Fibroblast of skin of left biceps (primary cell): ENCODE data around the gene AP4S1.
"Not testable (repeated sequence)": the region's sequence is repeated elsewhere in the genome, so short reads cannot be mapped to it uniquely, and the experiment has no call there.

Experiments
- DNase-seq, 2 experiments: peaks; one replicate each; pipeline ENCODE4 v3.0.0-alpha.2; 2013; ENCODE audit warnings: low read depth in 2 of 2

The AP4S1 gene, protein sequence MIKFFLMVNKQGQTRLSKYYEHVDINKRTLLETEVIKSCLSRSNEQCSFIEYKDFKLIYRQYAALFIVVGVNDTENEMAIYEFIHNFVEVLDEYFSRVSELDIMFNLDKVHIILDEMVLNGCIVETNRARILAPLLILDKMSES

GRCh38 chr14:31025367-31026076 is at the start of gene AP4S1:
Gene AP4S1, plus strand, starts transcription at chr14:31025649. Its CDS starts 40,548 bp downstream, at chr14:31066197.
- no peak for DNase-seq

GRCh38 chr14:30977752-30978151 is 47.7 kb upstream of the AP4S1 start:
- DNase-seq, result no peak

GRCh38 chr14:30980106-30980704 is 45.2 kb upstream of the AP4S1 start:
- DNase-seq, result peak; percentile 47 to 49

DNA sequence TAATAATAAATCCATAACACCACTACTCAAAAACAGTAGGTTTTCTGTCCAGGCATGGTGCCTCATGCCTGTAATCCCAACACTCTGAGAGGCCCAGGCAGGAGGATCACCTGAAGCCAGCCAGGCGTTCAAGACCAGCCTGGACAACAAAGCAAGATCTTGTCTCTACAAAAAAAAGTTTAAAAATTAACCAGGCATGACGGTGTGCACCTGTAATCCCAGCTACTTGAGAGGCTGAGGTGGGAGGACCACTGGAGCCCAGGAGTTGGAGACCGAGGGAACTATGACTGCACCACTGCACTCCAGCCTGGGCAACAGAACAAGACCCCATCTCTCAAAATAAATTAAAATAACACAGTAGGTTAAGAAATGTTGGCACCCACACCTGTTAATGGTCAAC is 44.5 kb upstream of the AP4S1 start:
- no peak for DNase-seq

- DNase-seq, result no peak
Observed at GRCh38 chr14:30982533-30982932, 42.9 kb upstream of the AP4S1 start.

DNA sequence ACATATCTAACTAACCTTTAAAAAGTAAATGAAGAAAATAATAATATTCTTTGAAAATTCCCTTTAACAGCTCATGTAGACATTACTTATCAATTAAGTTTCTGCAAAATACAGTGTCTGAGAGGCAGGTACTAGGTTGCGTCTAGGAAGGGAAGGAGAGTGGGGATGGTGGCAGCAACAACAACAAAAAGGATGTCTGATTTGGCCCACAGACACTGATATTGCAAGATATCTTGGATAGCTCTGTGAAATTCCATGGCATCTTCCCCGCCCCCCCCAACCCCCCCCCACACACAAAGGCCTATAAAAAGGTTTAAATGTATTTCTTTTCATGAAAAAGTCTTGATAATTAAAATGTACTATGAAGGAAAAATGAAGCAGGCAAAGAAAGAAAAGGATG is 41.6 kb upstream of the AP4S1 start:
- DNase-seq, result no peak

DNA sequence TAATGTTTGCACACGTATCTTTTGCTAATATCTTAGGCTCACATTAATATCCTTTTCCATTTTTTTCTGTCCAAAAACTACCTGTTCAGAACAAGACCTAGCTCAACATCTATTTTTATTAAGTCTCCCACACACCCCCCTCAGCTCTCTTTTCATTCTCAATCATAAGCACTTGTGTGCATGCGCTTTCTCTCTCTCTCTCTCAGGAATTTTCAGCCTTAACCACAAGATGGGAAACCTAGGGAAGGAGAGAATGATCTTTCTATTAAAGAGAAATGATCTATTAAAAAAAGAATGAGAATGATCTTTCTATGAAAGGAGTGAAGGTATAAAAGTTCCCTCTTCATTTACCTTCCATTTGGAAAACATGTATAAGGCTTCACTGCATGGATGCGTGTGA is 39.7 kb upstream of the AP4S1 start:
- DNase-seq, result no peak

- no peak for DNase-seq
Observed at GRCh38 chr14:30988509-30988908, 36.9 kb upstream of the AP4S1 start.

- no peak for DNase-seq
Observed at GRCh38 chr14:30990770-30991169, 34.7 kb upstream of the AP4S1 start.

DNA sequence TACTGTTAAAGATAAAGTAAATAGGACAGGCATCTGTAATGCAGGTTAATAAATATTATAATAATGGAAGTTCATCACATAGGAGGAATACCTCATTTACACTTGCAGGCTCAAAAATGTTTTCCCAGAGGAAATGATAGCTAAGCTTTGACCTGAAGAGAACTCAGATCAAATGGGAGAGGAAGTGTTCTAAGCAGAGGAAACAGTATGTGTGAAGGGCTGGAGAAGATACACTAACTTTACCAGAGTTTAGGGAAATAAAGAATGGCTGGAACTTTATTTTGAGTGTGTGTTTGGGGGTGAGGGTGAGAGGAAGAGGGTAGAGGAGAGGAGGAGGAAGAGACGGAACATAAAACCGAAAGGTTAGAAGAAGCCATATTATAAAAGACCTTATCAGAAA is 34.0 kb upstream of the AP4S1 start:
- DNase-seq, result no peak

DNA sequence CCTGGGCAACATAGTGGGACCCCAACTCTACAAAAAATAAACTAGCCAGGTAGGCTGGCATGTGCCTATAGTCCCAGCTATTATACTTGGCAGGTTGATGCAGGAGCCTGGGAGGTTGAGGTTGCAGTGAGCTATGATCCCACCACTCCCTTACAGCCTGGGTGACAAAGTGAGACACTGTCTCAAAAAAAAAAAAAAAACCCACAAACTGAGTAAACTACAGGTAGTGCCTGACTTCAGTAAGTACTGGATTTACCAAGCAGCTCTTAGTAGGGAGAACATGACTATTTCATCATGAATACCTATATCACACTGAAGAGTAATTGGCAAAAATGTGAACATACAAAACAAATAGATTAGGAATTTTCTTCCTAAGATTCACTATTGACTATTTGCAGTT is 32.4 kb upstream of the AP4S1 start:
- DNase-seq, result no peak

- no peak for DNase-seq
Observed at GRCh38 chr14:30994681-30995620, 30.5 kb upstream of the AP4S1 start.

DNA sequence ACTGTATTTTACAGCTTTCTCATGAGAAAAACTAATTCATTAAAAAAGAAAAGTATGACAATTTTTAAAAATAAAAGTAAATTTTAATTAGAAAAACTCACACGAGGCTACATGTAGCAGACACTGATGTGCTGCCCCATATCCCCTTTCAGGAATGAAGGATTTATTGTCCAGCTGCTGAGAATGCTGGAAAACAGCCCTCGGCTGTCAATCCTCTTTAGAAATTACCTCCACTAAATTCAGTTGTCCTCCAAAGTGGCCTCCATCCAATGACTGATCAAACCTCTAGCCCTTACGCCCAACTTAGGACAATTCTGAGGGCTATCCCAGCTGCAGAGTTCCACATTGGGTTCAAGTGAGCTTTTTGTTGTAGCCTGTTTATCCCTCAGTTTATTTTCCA is 29.8 kb upstream of the AP4S1 start:
- DNase-seq, result no peak

GRCh38 chr14:30996892-30997659 is 28.4 kb upstream of the AP4S1 start:
- no peak for DNase-seq

DNA sequence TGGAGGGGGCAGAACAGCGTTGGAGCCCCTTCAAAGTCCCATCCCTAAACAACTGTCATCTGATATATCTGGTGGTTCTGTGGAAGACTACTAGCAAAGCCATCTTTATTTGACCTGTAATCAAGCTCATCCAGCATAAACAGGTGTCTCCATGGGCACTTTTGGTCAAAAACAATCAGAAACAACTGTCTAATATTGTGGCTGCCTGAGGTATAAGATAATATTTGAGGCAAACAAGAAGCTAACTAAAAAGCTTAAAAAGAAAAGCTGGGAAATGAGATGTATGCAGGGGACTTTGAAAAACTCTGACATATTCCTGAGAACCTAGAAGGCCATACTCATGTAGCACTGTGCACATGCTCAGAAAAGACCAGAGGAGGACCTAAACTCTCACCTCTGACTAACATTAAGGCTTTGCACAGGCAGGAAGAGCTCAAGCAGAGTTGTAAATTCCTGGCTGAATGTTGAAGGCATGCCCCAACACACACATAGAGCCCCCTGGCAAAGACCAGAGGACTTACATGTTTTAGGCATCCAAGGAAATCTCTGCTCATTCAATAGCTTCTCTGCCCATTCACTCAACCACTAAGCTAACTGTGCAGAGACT is 27.2 kb upstream of the AP4S1 start:
- no peak for DNase-seq

DNA sequence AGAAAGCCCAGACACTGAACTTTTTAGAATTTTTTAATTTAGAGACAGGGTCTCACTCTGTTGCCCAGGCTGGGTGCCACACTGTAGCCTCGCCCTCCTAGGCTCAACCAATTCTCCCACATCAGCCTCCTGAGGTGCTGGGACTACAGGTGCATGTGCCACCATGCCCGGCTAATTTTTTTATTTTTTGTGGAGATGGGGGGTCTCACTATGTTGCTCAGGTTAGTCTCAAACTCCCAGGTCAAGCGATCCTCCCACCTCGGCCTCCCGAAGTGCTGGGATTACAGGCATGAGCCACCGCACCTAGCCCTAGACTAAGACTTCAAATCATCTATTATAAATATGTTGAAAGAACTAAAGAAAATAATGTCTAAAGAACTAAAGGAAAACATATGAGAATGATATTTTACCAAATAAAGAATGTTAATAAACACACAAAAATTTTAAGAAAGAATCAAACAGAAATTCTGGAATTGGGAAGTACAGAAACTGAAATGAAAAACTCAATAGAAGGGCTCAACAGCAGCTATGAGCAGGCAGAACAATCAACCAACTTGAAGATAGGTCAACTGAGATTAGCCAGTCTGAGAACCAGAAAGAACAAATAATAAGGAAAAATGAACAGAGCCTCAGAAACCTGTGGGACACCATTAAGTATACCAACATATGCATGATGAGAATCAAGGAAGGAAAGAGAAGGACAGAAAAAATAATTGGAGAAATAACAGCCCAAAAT is 26.2 kb upstream of the AP4S1 start:
- no peak for DNase-seq

GRCh38 chr14:31000629-31001338 is 24.7 kb upstream of the AP4S1 start:
- no peak for DNase-seq

DNA sequence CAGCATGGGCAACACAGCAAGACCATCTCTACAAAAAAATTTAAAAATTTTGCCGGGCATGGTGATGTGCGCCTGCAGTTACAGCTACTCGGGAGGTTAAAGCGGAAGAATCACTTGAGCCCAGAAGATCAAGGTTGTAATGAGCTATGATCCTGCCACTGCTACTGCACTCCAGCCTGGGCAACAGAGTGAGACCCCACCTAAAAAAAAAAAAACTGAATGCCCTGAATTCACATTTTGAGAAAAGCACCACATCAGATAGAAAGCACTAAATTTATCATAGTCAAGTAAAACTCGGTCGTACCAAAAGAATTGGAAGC is 24.1 kb upstream of the AP4S1 start:
- no peak for DNase-seq

- DNase-seq, result no peak
Observed at GRCh38 chr14:31003284-31003683, 22.2 kb upstream of the AP4S1 start.

DNA sequence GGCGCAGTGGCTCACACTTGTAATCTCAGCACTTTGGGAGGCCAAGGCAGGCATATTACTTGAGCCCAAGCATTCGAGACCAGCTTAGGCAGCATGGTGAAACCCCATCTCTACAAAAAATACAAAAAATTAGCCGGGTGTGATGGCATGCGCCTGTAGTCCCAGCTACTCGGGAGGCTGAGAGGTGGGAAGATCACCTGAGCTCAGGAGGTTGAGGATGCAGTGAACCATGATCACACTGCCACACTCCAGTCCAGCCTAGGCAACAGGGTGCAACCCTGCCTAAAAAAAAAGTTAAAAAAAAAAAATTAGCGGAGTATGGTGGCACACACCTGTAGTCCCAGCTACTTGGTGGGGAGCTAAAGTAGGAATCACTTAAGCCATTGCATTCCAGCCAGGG is 21.4 kb upstream of the AP4S1 start:
- DNase-seq, result not testable (repeated sequence)
